AG04449 (cell line): Measurements from ENCODE around the gene LARP4.
"Not testable (repeated sequence)": the region's sequence is repeated elsewhere in the genome, so short reads cannot be mapped to it uniquely, and the experiment has no call there.

Experiments used
- CTCF ChIA-PET: fragments of 350-600 bp; formaldehyde crosslinking; extraction: SDS; loops from one replicate; lab custom pipeline; 2021; ENCODE audit warnings: antibody characterized with exemption; lab: Yijun Ruan, JAX
- POLR2A ChIA-PET: fragments of 400-600, 350-600 bp; formaldehyde crosslinking; extraction: SDS; loops from one replicate; lab custom pipeline; 2020; ENCODE audit warnings: antibody characterized with exemption, inconsistent platforms; lab: Yijun Ruan, JAX
- DNase-seq: peaks from one replicate; pipeline ENCODE4 v3.0.0-alpha.2; 2010; ENCODE audit warnings: low read depth, low spot score
- H3K4me3 ChIP-seq: 2 replicates; pipeline ENCODE4 v1.5.1; 2011; ENCODE audit warnings: low read depth, mild to moderate bottlenecking, control low read depth, low read length
- CTCF ChIP-seq: IDR thresholded peaks from one replicate; pipeline ENCODE4 v1.5.1; 2011; ENCODE audit warnings: mild to moderate bottlenecking, moderate library complexity, low read length, control low read depth, inconsistent platforms; ENCODE audit not compliant: insufficient read depth; ENCODE audit errors: missing control alignments

Gene LARP4

GRCh38 chr12:50518090-50518489 is 117.4 kb downstream of the LARP4 start:
- ChIA-PET CTCF (interaction anchor here (1.4 to 2.6 kb wide), 4 partner anchors 9 to 120 kb away, joined by 4 to 11 read pairs (median 5); partner anchors contain the start of gene DIP2B), POLR2A (no interaction called here)
- TF ChIP-seq CTCF = no peak
- no peak for DNase-seq
- no peak overlapping the region for H3K4me3 ChIP-seq

- POLR2A ChIA-PET = no interaction called here
- CTCF ChIA-PET = interaction anchor here (2.1 to 2.6 kb wide), 2 partner anchors 10 to 14 kb away, joined by 5 to 11 read pairs; partner anchors contain the start of gene DIP2B
Observed at GRCh38 chr12:50519353-50519752, 118.7 kb downstream of the LARP4 start.

GRCh38 chr12:50520416-50521207 is 119.9 kb downstream of the LARP4 start:
- ChIA-PET CTCF (interaction anchor here (0.9 to 1.2 kb wide), 5 partner anchors 9 to 119 kb away, joined by 3 to 4 read pairs (median 4); partner anchors contain the start of gene DIP2B), POLR2A (no interaction called here)
- no peak overlapping the region for H3K4me3 ChIP-seq
- no peak for DNase-seq
- no peak for TF ChIP-seq CTCF

More at GRCh38 chr12:50519353-50519752, 118.7 kb downstream of the LARP4 start:
- TF ChIP-seq CTCF = no peak
- no peak overlapping the region for H3K4me3 ChIP-seq
- no peak for DNase-seq

- H3K4me3 ChIP-seq, CTCF ChIA-PET, POLR2A ChIA-PET, DNase-seq: not testable (repeated sequence)
Observed at GRCh38 chr12:50521781-50522180, 121.1 kb downstream of the LARP4 start.

GRCh38 chr12:50523772-50524171 is 123.1 kb downstream of the LARP4 start:
- no peak for DNase-seq
- TF ChIP-seq CTCF = no peak
- ChIA-PET POLR2A (no interaction called here), CTCF (interaction anchor here (1.6 to 2.2 kb wide), 2 partner anchors 14 to 19 kb away, joined by 6 to 8 read pairs; partner anchors contain the start of gene DIP2B)
- H3K4me3 ChIP-seq = no peak overlapping the region

GRCh38 chr12:50524621-50525020 is 123.9 kb downstream of the LARP4 start:
- ChIA-PET POLR2A (no interaction called here), CTCF (interaction anchor here (1.6 to 2.2 kb wide), 2 partner anchors 15 to 20 kb away, joined by 6 to 8 read pairs; partner anchors contain the start of gene DIP2B)
- H3K4me3 ChIP-seq = no peak overlapping the region
- no peak for DNase-seq
- TF ChIP-seq CTCF = no peak

GRCh38 chr12:50525422-50525821 is 124.7 kb downstream of the LARP4 start:
- ChIA-PET CTCF (no interaction called here), POLR2A (no interaction called here)
- no peak for DNase-seq
- H3K4me3 ChIP-seq = no peak overlapping the region
- TF ChIP-seq CTCF = no peak
